ENCODE measurements around the gene CFAP53.

Gene CFAP53

GRCh38 chr18:50193796-50194630 is 72.3 kb downstream of the CFAP53 start:
- Histone ChIP-seq H2AFZ (ENCODE audit: low read length, unreplicated experiment) (no peak overlapping the region), H3K4me1 (ENCODE audit: control insufficient read depth, insufficient read depth, low read length, unreplicated experiment) (no peaks in the 10 kb centered on the region), H3K4me3 (ENCODE audit: low read depth, low read length) (no peak overlapping the region), H3K27me3 (ENCODE audit: insufficient read depth, low read length) (peaks cover 85% of the 10 kb centered on the region), H3K27ac (ENCODE audit: low read depth, low read length) (no peak overlapping the region), H3K36me3 (ENCODE audit: insufficient read depth, low read length) (no peaks in the 10 kb centered on the region), H3K79me2 (ENCODE audit: control insufficient read depth, insufficient read depth, low read length, unreplicated experiment) (no peaks in the 10 kb centered on the region)

- no peak overlapping the region for H3K27ac ChIP-seq (ENCODE audit: low read depth, low read length)
- H3K4me1 ChIP-seq (ENCODE audit: control insufficient read depth, insufficient read depth, low read length, unreplicated experiment): no peaks in the 10 kb centered on the region
- H3K4me3 ChIP-seq (ENCODE audit: low read depth, low read length): no peak overlapping the region
- no peaks in the 10 kb centered on the region for H3K79me2 ChIP-seq (ENCODE audit: control insufficient read depth, insufficient read depth, low read length, unreplicated experiment)
- peaks cover 81% of the 10 kb centered on the region for H3K27me3 ChIP-seq (ENCODE audit: insufficient read depth, low read length)
- H3K36me3 ChIP-seq (ENCODE audit: insufficient read depth, low read length): no peaks in the 10 kb centered on the region
- no peak overlapping the region for H2AFZ ChIP-seq (ENCODE audit: low read length, unreplicated experiment)
Observed at GRCh38 chr18:50192995-50193795, 73.1 kb downstream of the CFAP53 start.

- Histone ChIP-seq H3K4me3 (ENCODE audit: low read depth, low read length) (no peak overlapping the region), H3K79me2 (ENCODE audit: control insufficient read depth, insufficient read depth, low read length, unreplicated experiment) (no peaks in the 10 kb centered on the region), H3K27me3 (ENCODE audit: insufficient read depth, low read length) (peaks cover 67% of the 10 kb centered on the region), H3K27ac (ENCODE audit: low read depth, low read length) (no peak overlapping the region), H3K4me1 (ENCODE audit: control insufficient read depth, insufficient read depth, low read length, unreplicated experiment) (no peaks in the 10 kb centered on the region), H3K36me3 (ENCODE audit: insufficient read depth, low read length) (no peaks in the 10 kb centered on the region), H2AFZ (ENCODE audit: low read length, unreplicated experiment) (no peak overlapping the region)
Observed at GRCh38 chr18:50190926-50191325, 75.4 kb downstream of the CFAP53 start.

GRCh38 chr18:50190236-50190635 is 76.1 kb downstream of the CFAP53 start:
- H3K36me3 ChIP-seq (ENCODE audit: insufficient read depth, low read length): no peaks in the 10 kb centered on the region
- H3K4me3 ChIP-seq (ENCODE audit: low read depth, low read length): no peak overlapping the region
- H3K4me1 ChIP-seq (ENCODE audit: control insufficient read depth, insufficient read depth, low read length, unreplicated experiment): no peaks in the 10 kb centered on the region
- H3K27ac ChIP-seq (ENCODE audit: low read depth, low read length): no peak overlapping the region
- H2AFZ ChIP-seq (ENCODE audit: low read length, unreplicated experiment): no peak overlapping the region
- no peaks in the 10 kb centered on the region for H3K79me2 ChIP-seq (ENCODE audit: control insufficient read depth, insufficient read depth, low read length, unreplicated experiment)
- H3K27me3 ChIP-seq (ENCODE audit: insufficient read depth, low read length): peaks cover 60% of the 10 kb centered on the region

GRCh38 chr18:50189160-50189559 is 77.1 kb downstream of the CFAP53 start:
- Histone ChIP-seq H3K27ac (ENCODE audit: low read depth, low read length) (no peak overlapping the region), H3K4me3 (ENCODE audit: low read depth, low read length) (no peak overlapping the region), H3K36me3 (ENCODE audit: insufficient read depth, low read length) (no peaks in the 10 kb centered on the region), H3K27me3 (ENCODE audit: insufficient read depth, low read length) (peaks cover 51% of the 10 kb centered on the region), H3K79me2 (ENCODE audit: control insufficient read depth, insufficient read depth, low read length, unreplicated experiment) (no peaks in the 10 kb centered on the region), H2AFZ (ENCODE audit: low read length, unreplicated experiment) (no peak overlapping the region), H3K4me1 (ENCODE audit: control insufficient read depth, insufficient read depth, low read length, unreplicated experiment) (no peaks in the 10 kb centered on the region)

GRCh38 chr18:50188652-50189051 is 77.6 kb downstream of the CFAP53 start:
- Histone ChIP-seq H3K4me3 (ENCODE audit: low read depth, low read length) (no peak overlapping the region), H2AFZ (ENCODE audit: low read length, unreplicated experiment) (no peak overlapping the region), H3K27me3 (ENCODE audit: insufficient read depth, low read length) (peaks cover 46% of the 10 kb centered on the region), H3K4me1 (ENCODE audit: control insufficient read depth, insufficient read depth, low read length, unreplicated experiment) (no peaks in the 10 kb centered on the region), H3K36me3 (ENCODE audit: insufficient read depth, low read length) (no peaks in the 10 kb centered on the region), H3K27ac (ENCODE audit: low read depth, low read length) (no peak overlapping the region), H3K79me2 (ENCODE audit: control insufficient read depth, insufficient read depth, low read length, unreplicated experiment) (no peaks in the 10 kb centered on the region)

- no peaks in the 10 kb centered on the region for H3K79me2 ChIP-seq (ENCODE audit: control insufficient read depth, insufficient read depth, low read length, unreplicated experiment)
- no peak overlapping the region for H3K4me3 ChIP-seq (ENCODE audit: low read depth, low read length)
Observed at GRCh38 chr18:50187659-50188058, 78.6 kb downstream of the CFAP53 start.

GRCh38 chr18:50186385-50186784 is 79.9 kb downstream of the CFAP53 start:
- Histone ChIP-seq H3K27ac (ENCODE audit: low read depth, low read length) (no peak overlapping the region), H3K79me2 (ENCODE audit: control insufficient read depth, insufficient read depth, low read length, unreplicated experiment) (no peaks in the 10 kb centered on the region), H3K36me3 (ENCODE audit: insufficient read depth, low read length) (no peaks in the 10 kb centered on the region), H3K4me1 (ENCODE audit: control insufficient read depth, insufficient read depth, low read length, unreplicated experiment) (no peaks in the 10 kb centered on the region), H3K4me3 (ENCODE audit: low read depth, low read length) (no peak overlapping the region), H3K27me3 (ENCODE audit: insufficient read depth, low read length) (peaks cover 27% of the 10 kb centered on the region), H2AFZ (ENCODE audit: low read length, unreplicated experiment) (no peak overlapping the region)

More at GRCh38 chr18:50187659-50188058, 78.6 kb downstream of the CFAP53 start:
- H2AFZ ChIP-seq (ENCODE audit: low read length, unreplicated experiment): no peak overlapping the region
- H3K36me3 ChIP-seq (ENCODE audit: insufficient read depth, low read length): no peaks in the 10 kb centered on the region
- H3K27me3 ChIP-seq (ENCODE audit: insufficient read depth, low read length): peaks cover 36% of the 10 kb centered on the region
- no peak overlapping the region for H3K27ac ChIP-seq (ENCODE audit: low read depth, low read length)
- H3K4me1 ChIP-seq (ENCODE audit: control insufficient read depth, insufficient read depth, low read length, unreplicated experiment): no peaks in the 10 kb centered on the region

GRCh38 chr18:50183556-50183955 is 82.7 kb downstream of the CFAP53 start:
- Histone ChIP-seq H3K36me3 (ENCODE audit: insufficient read depth, low read length) (no peaks in the 10 kb centered on the region), H3K79me2 (ENCODE audit: control insufficient read depth, insufficient read depth, low read length, unreplicated experiment) (no peaks in the 10 kb centered on the region), H2AFZ (ENCODE audit: low read length, unreplicated experiment) (no peak overlapping the region), H3K4me1 (ENCODE audit: control insufficient read depth, insufficient read depth, low read length, unreplicated experiment) (no peaks in the 10 kb centered on the region), H3K27ac (ENCODE audit: low read depth, low read length) (no peak overlapping the region), H3K4me3 (ENCODE audit: low read depth, low read length) (no peak overlapping the region), H3K27me3 (ENCODE audit: insufficient read depth, low read length) (peaks cover 25% of the 10 kb centered on the region)

GRCh38 chr18:50182511-50182910 is 83.8 kb downstream of the CFAP53 start:
- no peaks in the 10 kb centered on the region for H3K4me1 ChIP-seq (ENCODE audit: control insufficient read depth, insufficient read depth, low read length, unreplicated experiment)
- H3K79me2 ChIP-seq (ENCODE audit: control insufficient read depth, insufficient read depth, low read length, unreplicated experiment): no peaks in the 10 kb centered on the region

More at GRCh38 chr18:50182511-50182910, 83.8 kb downstream of the CFAP53 start:
- Histone ChIP-seq H3K36me3 (ENCODE audit: insufficient read depth, low read length) (no peaks in the 10 kb centered on the region), H3K4me3 (ENCODE audit: low read depth, low read length) (no peak overlapping the region), H2AFZ (ENCODE audit: low read length, unreplicated experiment) (no peak overlapping the region), H3K27ac (ENCODE audit: low read depth, low read length) (no peak overlapping the region), H3K27me3 (ENCODE audit: insufficient read depth, low read length) (peaks cover 25% of the 10 kb centered on the region; the same call in 1 of the 2 replicates)

All from ACC112 (cell line).